Measurements from ENCODE around the gene RCOR1. TPM values are rescaled to one million over a fixed set of nuclear protein-coding genes. Genes with fewer than 3 reads are reported as not detected.
"Not testable (repeated sequence)": the region's sequence is repeated elsewhere in the genome, so short reads cannot be mapped to it uniquely, and the experiment has no call there.

RCOR1 gene
- total RNA-seq, 6 donors from 2014 or later, result 19.8 to 58.7 (median 34.3) TPM

GRCh38 chr14:102759456-102760187, 167.2 kb downstream of the RCOR1 start:
- WGBS, 2 donors, result 47 to 60% methylated on average over 10 of the region's 10 CpGs
- ATAC-seq (ENCODE audit: low FRiP score in 2 of 2) (no peak), DNase-seq (no peak)
- Histone ChIP-seq H3K4me1 (peaks cover 0 to 8% (median 0%) of the 10 kb centered on the region in 4 donors), H3K27me3 (no peaks in the 10 kb centered on the region), H3K36me3 (no peaks in the 10 kb centered on the region), H3K27ac (no peak overlapping the region), H3K4me3 (no peak overlapping the region), H3K9me3 (no peaks in the 10 kb centered on the region)
- TF ChIP-seq CTCF (IDR thresholded peaks at IDR 0.05) (no peak), POLR2A (IDR thresholded peaks at IDR 0.05) (no peak), EP300 (IDR thresholded peaks at IDR 0.05) (no peak), POLR2AphosphoS5 (IDR thresholded peaks at IDR 0.05) (no peak)

DNA sequence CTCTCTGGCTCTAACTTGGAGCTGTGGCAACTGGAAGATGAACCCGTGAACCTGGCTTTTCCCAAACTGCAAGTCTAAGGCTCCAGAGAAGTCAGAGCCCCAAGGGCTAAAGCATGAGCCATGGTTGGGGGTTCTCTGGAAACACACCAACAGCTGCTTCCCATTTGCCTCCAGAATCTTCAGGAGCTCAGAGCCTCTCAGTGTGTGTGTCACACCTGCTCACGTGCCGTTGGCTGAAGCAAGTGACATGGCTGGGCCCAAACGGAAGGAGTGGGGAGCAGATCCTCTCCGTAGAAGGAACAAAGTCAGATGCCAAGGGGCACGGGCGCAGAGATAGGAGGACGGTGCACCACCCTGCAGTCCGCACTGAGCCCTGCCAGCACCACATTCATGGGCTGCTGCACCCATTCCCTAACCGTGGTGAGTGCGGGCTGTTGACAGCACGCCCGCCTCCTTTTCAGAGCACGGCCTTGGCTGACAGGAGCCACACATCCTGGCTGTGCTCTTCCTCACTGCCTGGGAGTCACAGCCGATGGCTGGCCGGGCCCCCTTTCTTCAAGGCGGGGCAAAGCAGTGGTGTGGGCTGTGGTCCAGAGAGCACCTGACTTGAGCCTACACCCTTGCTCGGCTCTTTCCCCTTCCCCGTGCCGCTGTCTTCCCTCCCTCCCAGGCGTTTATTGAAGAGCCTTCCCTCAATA, 168.2 kb downstream of the RCOR1 start:
- TF ChIP-seq POLR2AphosphoS5 (IDR thresholded peaks at IDR 0.05), result no peak
- no peak for TF ChIP-seq EP300 (IDR thresholded peaks at IDR 0.05)
- TF ChIP-seq CTCF (IDR thresholded peaks at IDR 0.05), result no peak
- no peak for TF ChIP-seq POLR2A (IDR thresholded peaks at IDR 0.05)
- Histone ChIP-seq H3K27me3 (no peaks in the 10 kb centered on the region), H3K4me1 (peaks cover 0 to 8% (median 0%) of the 10 kb centered on the region in 4 donors), H3K9me3 (no peaks in the 10 kb centered on the region), H3K36me3 (no peaks in the 10 kb centered on the region), H3K4me3 (no peak overlapping the region), H3K27ac (no peak overlapping the region)
- 51 to 60% methylated on average over 21 of the region's 21 CpGs for WGBS, 2 donors
- DNase-seq (peak in 1 of 2 donors; percentile 29), ATAC-seq (ENCODE audit: low FRiP score in 2 of 2) (peak; percentile 40 to 44)

- WGBS, 2 donors, result 64 to 68% methylated on average over 13 to 15 of the region's 15 CpGs
- no peaks in the 10 kb centered on the region for H3K36me3 ChIP-seq
Measured at GRCh38 chr14:102761206-102761605, 168.8 kb downstream of the RCOR1 start.

GRCh38 chr14:102764220-102764671, 171.8 kb downstream of the RCOR1 start:
- no peak for ATAC-seq (ENCODE audit: low FRiP score in 2 of 2)
- Histone ChIP-seq H3K9me3 (no peaks in the 10 kb centered on the region), H3K36me3 (no peaks in the 10 kb centered on the region), H3K4me1 (peaks cover 0 to 8% (median 0%) of the 10 kb centered on the region in 4 donors), H3K4me3 (no peak overlapping the region), H3K27ac (no peak overlapping the region), H3K27me3 (no peaks in the 10 kb centered on the region)
- 55 to 71% methylated on average over 8 to 11 of the region's 11 CpGs for WGBS, 2 donors
- peak in 1 of 2 donors; percentile 56 for DNase-seq
- TF ChIP-seq POLR2AphosphoS5 (IDR thresholded peaks at IDR 0.05) (no peak), POLR2A (IDR thresholded peaks at IDR 0.05) (no peak)

More at GRCh38 chr14:102761206-102761605, 168.8 kb downstream of the RCOR1 start:
- Histone ChIP-seq H3K9me3 (no peaks in the 10 kb centered on the region), H3K4me1 (peaks cover 0 to 8% (median 0%) of the 10 kb centered on the region in 4 donors), H3K4me3 (no peak overlapping the region), H3K27ac (no peak overlapping the region), H3K27me3 (no peaks in the 10 kb centered on the region)
- no peak for DNase-seq
- TF ChIP-seq EP300 (IDR thresholded peaks at IDR 0.05) (no peak), CTCF (IDR thresholded peaks at IDR 0.05) (no peak), POLR2AphosphoS5 (IDR thresholded peaks at IDR 0.05) (no peak), POLR2A (IDR thresholded peaks at IDR 0.05) (no peak)
- peak in 1 of 2 donors; percentile 14 for ATAC-seq (ENCODE audit: low FRiP score in 2 of 2)

DNA sequence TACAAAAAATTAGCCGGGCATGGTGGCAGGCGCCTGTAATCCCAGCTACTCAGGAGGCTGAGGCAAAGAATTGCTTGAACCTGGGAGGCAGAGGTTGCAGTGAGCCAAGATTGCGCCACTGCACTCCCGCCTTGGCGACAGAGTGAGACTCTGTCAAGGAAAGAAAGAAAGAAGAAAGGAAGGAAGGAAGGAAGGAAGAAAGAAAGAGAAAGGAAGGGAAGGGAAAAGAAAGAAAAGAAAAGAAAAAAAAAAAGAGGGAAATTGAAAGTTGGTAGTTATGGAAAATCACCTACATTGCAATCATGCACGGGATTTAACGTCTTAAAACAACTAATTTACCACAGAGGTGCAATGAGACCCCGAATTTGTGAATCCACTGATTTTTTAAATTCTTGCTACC, 173.3 kb downstream of the RCOR1 start:
- ATAC-seq (ENCODE audit: low FRiP score in 2 of 2); DNase-seq; H3K27ac ChIP-seq; H3K9me3 ChIP-seq; H3K4me3 ChIP-seq; H3K36me3 ChIP-seq; H3K27me3 ChIP-seq; H3K4me1 ChIP-seq: not testable (repeated sequence)
- 85 to 91% methylated on average over 7 of the region's 8 CpGs for WGBS, 2 donors

Data from upper lobe of left lung (tissue), 6 donors.